IMR-90 (cell line): Measurements from ENCODE around the gene FBXL13. TPM values are rescaled to one million over a fixed set of nuclear protein-coding genes. Genes with fewer than 3 reads are reported as not detected.

Experiments used
- ATAC-seq: fragments of 200-7000 bp; cut with Tn5 transposase; 2 replicates; pipeline ENCODE4 v1.9.1; 2020; ENCODE audit warnings: low read depth, mild to moderate bottlenecking, moderate library complexity
- BruUV-seq: library from RNA; stranded (reverse); fragments of 400-500 nt; replicated peaks from 2 replicates; lab custom pipeline; 2021; lab: Mats Ljungman, UMichigan
- CTCF ChIA-PET: fragments of 300-600 bp; formaldehyde crosslinking; extraction: SDS; loops from one replicate; lab custom pipeline; 2021; ENCODE audit warnings: antibody characterized with exemption; lab: Yijun Ruan, JAX
- POLR2A ChIA-PET: fragments of 300-600 bp; sonication (Branson Sonifier 250); formaldehyde crosslinking; loops from one replicate; lab custom pipeline; 2022; ENCODE audit warnings: antibody characterized with exemption; ENCODE audit not compliant: unreplicated experiment; lab: Charles Lee
- DNase-seq: peaks from one replicate; pipeline ENCODE4 v3.0.0; 2013
- H2AFZ ChIP-seq: replicated peaks from 2 replicates; pipeline ENCODE3; 2013; ENCODE audit warnings: low read length, mild to moderate bottlenecking; ENCODE audit not compliant: poor library complexity
- H2AK5ac ChIP-seq: 2 replicates; pipeline ENCODE4 v1.6.1; 2013; ENCODE audit warnings: low read depth, low read length, inconsistent platforms
- H2AK9ac ChIP-seq: replicated peaks from 2 replicates; pipeline ENCODE3; 2013; ENCODE audit warnings: mild to moderate bottlenecking, low read depth, low read length, moderate library complexity; ENCODE audit not compliant: poor library complexity
- H2BK120ac ChIP-seq: 2 replicates; pipeline ENCODE4 v1.6.1; 2013; ENCODE audit warnings: low read depth, low read length, inconsistent platforms
- H2BK15ac ChIP-seq: 3 replicates; pipeline ENCODE4 v1.6.1; 2013; ENCODE audit warnings: low read depth, low read length, inconsistent platforms
- H2BK20ac ChIP-seq: 2 replicates; pipeline ENCODE4 v1.6.1; 2013; ENCODE audit warnings: low read depth, mild to moderate bottlenecking, inconsistent platforms, low read length, moderate library complexity
- H2BK5ac ChIP-seq: 2 replicates; pipeline ENCODE4 v1.6.1; 2013; ENCODE audit warnings: mild to moderate bottlenecking, low read depth, low read length, inconsistent platforms; ENCODE audit not compliant: poor library complexity, severe bottlenecking
- H3K14ac ChIP-seq: replicated peaks from 2 replicates; pipeline ENCODE4 v1.6.1; 2013; ENCODE audit warnings: low read depth, low read length, inconsistent platforms
- H3K18ac ChIP-seq: 2 replicates; pipeline ENCODE4 v1.6.1; 2013; ENCODE audit warnings: low read depth, low read length, control low read depth
- H3K23ac ChIP-seq: 2 replicates; pipeline ENCODE4 v1.6.1; 2013; ENCODE audit warnings: low read depth, low read length, inconsistent platforms
- H3K27ac ChIP-seq: 2 replicates; pipeline ENCODE4 v1.5.1; 2013; ENCODE audit warnings: mild to moderate bottlenecking, control low read depth, low read length; ENCODE audit not compliant: insufficient read depth
- H3K27me3 ChIP-seq: 2 replicates; pipeline ENCODE4 v1.6.1; 2013; ENCODE audit warnings: low read length; ENCODE audit not compliant: control insufficient read depth, insufficient read depth
- H3K36me3 ChIP-seq: 2 replicates; pipeline ENCODE4 v1.6.1; 2013; ENCODE audit warnings: low read length, mixed read lengths; ENCODE audit not compliant: control insufficient read depth, insufficient read depth
- H3K4ac ChIP-seq: 2 replicates; pipeline ENCODE4 v1.6.1; 2013; ENCODE audit warnings: low read depth, low read length, inconsistent platforms
- H3K4me1 ChIP-seq: 2 replicates; pipeline ENCODE4 v1.6.1; 2013; ENCODE audit warnings: low read length, mixed read lengths; ENCODE audit not compliant: control insufficient read depth, insufficient read depth
- H3K4me2 ChIP-seq: 2 replicates; pipeline ENCODE4 v1.6.1; 2013; ENCODE audit warnings: low read depth, mild to moderate bottlenecking, control low read depth, low read length, moderate library complexity
- H3K4me3 ChIP-seq: 2 replicates; pipeline ENCODE4 v1.5.1; 2013; ENCODE audit warnings: low read depth, mild to moderate bottlenecking, control low read depth, low read length, moderate library complexity; ENCODE audit not compliant: insufficient read depth
- H3K56ac ChIP-seq: 2 replicates; pipeline ENCODE4 v1.6.1; 2013; ENCODE audit warnings: low read length, inconsistent platforms; ENCODE audit not compliant: insufficient read depth; ENCODE audit errors: extremely low read depth
- H3K79me1 ChIP-seq, 2 experiments: 2 replicates each; pipeline ENCODE4 v1.6.1; 2013; ENCODE audit warnings: low read length in 2 of 2, inconsistent platforms in 1 of 2, low read depth in 1 of 2
- H3K9ac ChIP-seq: 2 replicates; pipeline ENCODE4 v1.6.1; 2013; ENCODE audit warnings: low read depth, low read length, control low read depth
- H3K9me1 ChIP-seq: 2 replicates; pipeline ENCODE4 v1.6.1; 2013; ENCODE audit warnings: low read length, inconsistent platforms; ENCODE audit not compliant: insufficient read depth
- H3K9me3 ChIP-seq: 2 replicates; pipeline ENCODE4 v1.6.1; 2013; ENCODE audit warnings: low read length; ENCODE audit not compliant: control insufficient read depth, insufficient read depth
- H4K20me1 ChIP-seq: 2 replicates; pipeline ENCODE4 v1.6.1; 2013; ENCODE audit warnings: low read length, inconsistent platforms; ENCODE audit not compliant: insufficient read depth
- H4K5ac ChIP-seq: 2 replicates; pipeline ENCODE4 v1.6.1; 2013; ENCODE audit warnings: mild to moderate bottlenecking, low read depth, low read length, control low read depth
- H4K8ac ChIP-seq, 2 experiments: 2 replicates each; pipeline ENCODE4 v1.6.1; 2013; ENCODE audit warnings: low read depth in 2 of 2, low read length in 2 of 2, control low read depth in 1 of 2, inconsistent platforms in 1 of 2
- H4K91ac ChIP-seq: 2 replicates; pipeline ENCODE4 v1.6.1; 2013; ENCODE audit warnings: low read depth, low read length, inconsistent platforms; ENCODE audit not compliant: insufficient read depth
- BHLHE40 ChIP-seq: fragments of 150-350 bp; IDR thresholded peaks from 2 replicates; pipeline ENCODE4 v1.6.1; 2016; ENCODE audit warnings: mild to moderate bottlenecking, low read depth, low read length
- CEBPB ChIP-seq: IDR thresholded peaks from 2 replicates; pipeline ENCODE4 v1.6.1; 2012; ENCODE audit warnings: low read depth, low read length, improper control_type of control experiment
- CHD1 ChIP-seq: IDR thresholded peaks from 2 replicates; pipeline ENCODE4 v1.6.1; 2012; ENCODE audit warnings: low read depth, low read length, improper control_type of control experiment
- ELK1 ChIP-seq: fragments of 150-350 bp; IDR thresholded peaks from 2 replicates; pipeline ENCODE4 v1.6.1; 2016; ENCODE audit warnings: low read depth, mild to moderate bottlenecking, low read length, moderate library complexity, borderline replicate concordance
- FOS ChIP-seq: fragments of 150-350 bp; IDR thresholded peaks from 2 replicates; pipeline ENCODE4 v1.6.1; 2016; ENCODE audit warnings: low read depth, low read length
- MAFK ChIP-seq: IDR thresholded peaks from 2 replicates; pipeline ENCODE4 v1.6.1; 2012; ENCODE audit warnings: low read depth, low read length, improper control_type of control experiment
- MAZ ChIP-seq: IDR thresholded peaks from 2 replicates; pipeline ENCODE4 v1.6.1; 2012; ENCODE audit warnings: low read depth, mild to moderate bottlenecking, low read length, improper control_type of control experiment, moderate library complexity, borderline replicate concordance
- MXI1 ChIP-seq: IDR thresholded peaks from 2 replicates; pipeline ENCODE4 v1.6.1; 2012; ENCODE audit warnings: low read depth, mild to moderate bottlenecking, low read length, moderate library complexity, borderline replicate concordance
- NFE2L2 ChIP-seq: fragments of 150-350 bp; IDR thresholded peaks from 2 replicates; pipeline ENCODE4 v1.6.1; 2016; ENCODE audit warnings: low read depth, mild to moderate bottlenecking, low read length
- POLR2A ChIP-seq: IDR thresholded peaks from 2 replicates; pipeline ENCODE4 v1.6.1; 2012; ENCODE audit warnings: mild to moderate bottlenecking, low read depth, low read length
- RAD21 ChIP-seq: IDR thresholded peaks from 2 replicates; pipeline ENCODE4 v1.6.1; 2012; ENCODE audit warnings: low read length, improper control_type of control experiment
- USF2 ChIP-seq: fragments of 150-350 bp; IDR thresholded peaks from 2 replicates; pipeline ENCODE4 v1.6.1; 2017; ENCODE audit warnings: mild to moderate bottlenecking, antibody characterized with exemption, low read length, low read depth
- WGBS, 2 experiments: methylation state at CpG; one replicate each; pipeline versions ENCODE4 v1.1.5 to v1.1.7; 2013; ENCODE audit warnings: missing lambda C conversion rate in 2 of 2; ENCODE audit not compliant: insufficient read length in 1 of 2; ENCODE audit errors: extremely low coverage in 2 of 2; 5-methylcytosine and 5-hydroxymethylcytosine counted together
- dilution Hi-C: fragments of 300-500 bp; cut with HindIII; formaldehyde crosslinking; loops from one replicate; pipeline ENCODE4 v1.14.3; 2018; ENCODE audit warnings: low sequenced_read_pairs; ENCODE audit not compliant: unreplicated experiment
- in situ Hi-C: fragments of 300-500 bp; cut with MboI; formaldehyde crosslinking; loops from 3 replicates; pipeline ENCODE4 v1.14.3; 2019; ENCODE audit warnings: low sequenced_read_pairs, inconsistent platforms, mixed read lengths
- intact Hi-C: fragments of 100-400 bp; cut with micrococcal nuclease; formaldehyde crosslinking; loops from 2 replicates; pipeline ENCODE4 v1.10.0; 2022
- polyA plus RNA-seq, 3 experiments: library from polyadenylated mRNA; depleted of rRNA; stranded (reverse); fragments of >200 nt; gene quantifications; 2 replicates each; pipeline ENCODE4 v1.2.3, GENCODE V29; 2012; ENCODE audit warnings: low replicate concordance in 1 of 3
- total RNA-seq: library from RNA; depleted of rRNA; stranded (reverse); fragments of >200 nt; gene quantifications from 2 replicates; pipeline ENCODE4 v1.2.3, GENCODE V29; 2012

Gene FBXL13
- total and polyA plus RNA-seq, 2 of the 4 experiments (the other 2 are of a cell fraction) = 0.24 to 0.36 TPM

- peak within 1 kb of the TSS; percentile 94 for H4K91ac ChIP-seq
- H4K20me1 ChIP-seq = no peaks in the 10 kb centered on the region
- peak within 1 kb of the TSS; percentile 92 for H2BK20ac ChIP-seq
- BruUV-seq = no TSS peak
- ChIA-PET POLR2A (interaction anchor here (0.6 to 0.9 kb wide), 4 partner anchors 17 to 340 kb away, joined by 3 to 14 read pairs (median 3); no protein-coding TSS in a partner anchor), CTCF (interaction anchor here (1.1 kb wide), 1 partner anchor 13 kb away, joined by 3 read pairs; no protein-coding TSS in a partner anchor)
- peak within 1 kb of the TSS; percentile 98 for H3K18ac ChIP-seq
- H3K14ac ChIP-seq = peak within 1 kb of the TSS; percentile 96
- H3K56ac ChIP-seq = peak within 1 kb of the TSS; percentile 98
- peak within 1 kb of the TSS; percentile 94 for H3K4ac ChIP-seq
- peak within 1 kb of the TSS; percentile 91 for H2BK15ac ChIP-seq
- peak within 1 kb of the TSS; percentile 91 for H2AFZ ChIP-seq
- peak within 1 kb of the TSS; percentile 93 for H3K9ac ChIP-seq
- peak; percentile 97 for DNase-seq
- peaks cover 3 to 29% of the 10 kb centered on the region in 2 experiments; a peak in 3 of 4 replicates for H3K79me1 ChIP-seq
- TF ChIP-seq CEBPB (no peak), POLR2A (peak; percentile 95), NFE2L2 (no peak), FOS (no peak), ELK1 (no peak), USF2 (no peak), RAD21 (peak; percentile 40), CHD1 (no peak), BHLHE40 (peak; percentile 94), MAZ (no peak), MXI1 (no peak), MAFK (no peak)
- peaks cover 7% of the 10 kb centered on the region for H3K4me1 ChIP-seq
- in situ Hi-C loops (no loop called here), dilution Hi-C loops (no loop called here), intact Hi-C loops (loop anchor here (2.0 to 5.0 kb wide), 3 partner anchors 40 to 150 kb away; no protein-coding TSS in a partner anchor)
- H4K8ac ChIP-seq = peak within 1 kb of the TSS; percentile 51 to 83
- H3K4me3 ChIP-seq = peak within 1 kb of the TSS; percentile 93
- peak within 1 kb of the TSS; percentile 89 for H2AK9ac ChIP-seq
- peak within 1 kb of the TSS; percentile 99 for H3K23ac ChIP-seq
- peak within 1 kb of the TSS; percentile 88 for H3K27ac ChIP-seq
- peak within 1 kb of the TSS; percentile 94 for H2BK120ac ChIP-seq
- H3K9me3 ChIP-seq = no peaks in the 10 kb centered on the region
- H2BK5ac ChIP-seq = peak within 1 kb of the TSS; percentile 98
- no peaks in the 10 kb centered on the region for H3K27me3 ChIP-seq
- no peaks in the 10 kb centered on the region for H3K36me3 ChIP-seq
- ATAC-seq = peak; percentile 63
- 0% methylated on average over 1 of the region's 6 CpGs; no CpG with 5 or more reads in 1 of the 2 experiments for WGBS, 2 experiments
- peak within 1 kb of the TSS; percentile 93 for H2AK5ac ChIP-seq
- H3K4me2 ChIP-seq = peak within 1 kb of the TSS; percentile 99
- peak within 1 kb of the TSS; percentile 97 for H4K5ac ChIP-seq
- H3K9me1 ChIP-seq = peaks cover 5% of the 10 kb centered on the region
These were observed 161.9 kb downstream of the FBXL13 start, which contains the start of gene LRRC17 for GRCh38 chr7:102912742-102913141. TSS of gene LRRC17 (plus strand) at chr7:102913000. CDS start at chr7:102933914, 20,914 bp downstream.
